Lower leg skin (tissue), 4 donors: Measurements from ENCODE around the gene AFG3L2. TPM values are rescaled to one million over a fixed set of nuclear protein-coding genes. Genes with fewer than 3 reads are reported as not detected.

ENCODE experiments used
- DNase-seq, 2 donors: peaks; one replicate each; pipeline ENCODE4 v3.0.0-alpha.2; 2019; ENCODE audit warnings: low spot score in 2 of 2
- H3K4me3 ChIP-seq: fragments of 200-600 bp; sonication (generic); 2 replicates; pipeline ENCODE4 v1.5.1; 2017; ENCODE audit warnings: mild to moderate bottlenecking, low read depth; ENCODE audit not compliant: poor library complexity, severe bottlenecking
- CTCF ChIP-seq, 3 donors: fragments of 450-650 bp; IDR thresholded peaks; one replicate each; pipeline ENCODE4 v1.5.1; 2016; ENCODE audit warnings: antibody characterized with exemption in 3 of 3, mild to moderate bottlenecking in 3 of 3, moderate library complexity in 2 of 3
- POLR2A ChIP-seq, 2 donors: fragments of 450-650 bp; IDR thresholded peaks; one replicate each; pipeline ENCODE4 v1.6.1; 2016 to 2017; ENCODE audit warnings: antibody characterized with exemption in 2 of 2, mild to moderate bottlenecking in 1 of 2, moderate library complexity in 1 of 2
- WGBS, 2 donors: methylation state at CpG; one replicate each; pipeline ENCODE4 v1.1.5; 2018; 5-methylcytosine and 5-hydroxymethylcytosine counted together
- intact Hi-C: fragments of 100-400 bp; cut with DNase I; formaldehyde crosslinking; loops from one replicate; pipeline ENCODE4 v1.15.0; 2023; ENCODE audit warnings: low total_unique reads
- total RNA-seq, 4 donors: library from RNA; depleted of rRNA; stranded (reverse); fragments of >200 nt; gene quantifications; one replicate each; pipeline ENCODE4 v1.1.0, GENCODE V29; 2016

AFG3L2 gene
- total RNA-seq, 4 donors from 2014 or later, result 57.5 to 67.9 (median 60.1) TPM

- no peak overlapping the region for H3K4me3 ChIP-seq
- TF ChIP-seq CTCF (IDR thresholded peaks at IDR 0.05), result no peak
- no peak for TF ChIP-seq POLR2A (IDR thresholded peaks at IDR 0.05)
- DNase-seq, result no peak
- 94 to 98% methylated on average over 7 of the region's 7 CpGs for WGBS, 2 donors
- intact Hi-C loops, result no loop called here
Observed at GRCh38 chr18:12346240-12346565, 30.8 kb downstream of the AFG3L2 start.

GRCh38 chr18:12345491-12346239, 31.4 kb downstream of the AFG3L2 start:
- intact Hi-C loops, result no loop called here
- DNase-seq, result no peak
- TF ChIP-seq CTCF (IDR thresholded peaks at IDR 0.05), result no peak
- WGBS, 2 donors, result 88 to 89% methylated on average over 13 of the region's 13 CpGs
- H3K4me3 ChIP-seq, result no peak overlapping the region

- intact Hi-C loops, result no loop called here
- DNase-seq, result no peak
- TF ChIP-seq POLR2A (IDR thresholded peaks at IDR 0.05) (no peak), CTCF (IDR thresholded peaks at IDR 0.05) (no peak)
- 87 to 89% methylated on average over 4 of the region's 4 CpGs for WGBS, 2 donors
- no peak overlapping the region for H3K4me3 ChIP-seq
Observed at GRCh38 chr18:12342661-12343060, 34.4 kb downstream of the AFG3L2 start.

- no peak for DNase-seq
- WGBS, 2 donors, result 75 to 76% methylated on average over 5 of the region's 5 CpGs
- H3K4me3 ChIP-seq, result no peak overlapping the region
- TF ChIP-seq CTCF (IDR thresholded peaks at IDR 0.05) (no peak), POLR2A (IDR thresholded peaks at IDR 0.05) (no peak)
- intact Hi-C loops, result no loop called here
Observed at GRCh38 chr18:12340945-12341660, 35.9 kb downstream of the AFG3L2 start.

- no peak for TF ChIP-seq POLR2A (IDR thresholded peaks at IDR 0.05)
- no peak for TF ChIP-seq CTCF (IDR thresholded peaks at IDR 0.05)
- WGBS, 2 donors, result 94 to 100% methylated on average over 2 of the region's 2 CpGs
- intact Hi-C loops, result no loop called here
- no peak overlapping the region for H3K4me3 ChIP-seq
- DNase-seq, result no peak
Observed at GRCh38 chr18:12338382-12338781, 38.6 kb downstream of the AFG3L2 start.
